HL-60 (cell line): ENCODE data around the gene SCUBE1.

ENCODE experiments used
- POLR2AphosphoS5 ChIP-seq: IDR thresholded peaks from 2 replicates; pipeline ENCODE4 v1.6.1; 2012; ENCODE audit warnings: low read depth
- TF ChIP-seq, protein P1 (sequence below): IDR thresholded peaks from one replicate; pipeline ENCODE4 v1.5.1; 2011; ENCODE audit warnings: low read length, control low read depth, inconsistent platforms; ENCODE audit not compliant: insufficient read depth

DNA sequence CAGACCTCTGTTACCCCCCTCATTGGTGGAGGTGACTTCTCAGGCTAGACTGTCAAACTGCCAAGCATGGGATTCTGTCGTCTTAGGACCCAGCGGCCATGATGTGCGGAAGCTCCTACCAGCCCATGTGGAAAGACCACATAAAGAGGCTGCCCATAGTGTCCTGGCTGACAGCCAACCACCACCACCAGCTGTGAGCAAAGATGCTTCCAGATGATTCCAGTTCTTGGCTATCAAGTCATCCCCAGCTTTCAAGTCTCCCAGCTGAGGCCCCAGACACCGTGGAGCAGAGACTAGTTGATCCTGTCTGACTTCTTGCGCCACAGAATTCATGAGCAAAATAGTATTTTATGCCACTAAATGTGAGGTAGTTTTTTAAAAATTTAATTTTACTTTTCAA is 32.9 kb downstream of the SCUBE1 start:
- TF ChIP-seq, protein P1, sequence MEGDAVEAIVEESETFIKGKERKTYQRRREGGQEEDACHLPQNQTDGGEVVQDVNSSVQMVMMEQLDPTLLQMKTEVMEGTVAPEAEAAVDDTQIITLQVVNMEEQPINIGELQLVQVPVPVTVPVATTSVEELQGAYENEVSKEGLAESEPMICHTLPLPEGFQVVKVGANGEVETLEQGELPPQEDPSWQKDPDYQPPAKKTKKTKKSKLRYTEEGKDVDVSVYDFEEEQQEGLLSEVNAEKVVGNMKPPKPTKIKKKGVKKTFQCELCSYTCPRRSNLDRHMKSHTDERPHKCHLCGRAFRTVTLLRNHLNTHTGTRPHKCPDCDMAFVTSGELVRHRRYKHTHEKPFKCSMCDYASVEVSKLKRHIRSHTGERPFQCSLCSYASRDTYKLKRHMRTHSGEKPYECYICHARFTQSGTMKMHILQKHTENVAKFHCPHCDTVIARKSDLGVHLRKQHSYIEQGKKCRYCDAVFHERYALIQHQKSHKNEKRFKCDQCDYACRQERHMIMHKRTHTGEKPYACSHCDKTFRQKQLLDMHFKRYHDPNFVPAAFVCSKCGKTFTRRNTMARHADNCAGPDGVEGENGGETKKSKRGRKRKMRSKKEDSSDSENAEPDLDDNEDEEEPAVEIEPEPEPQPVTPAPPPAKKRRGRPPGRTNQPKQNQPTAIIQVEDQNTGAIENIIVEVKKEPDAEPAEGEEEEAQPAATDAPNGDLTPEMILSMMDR, result no peak
- TF ChIP-seq POLR2AphosphoS5, result no peak
